ENCODE data around the gene TEKT2. TPM values are rescaled to one million over a fixed set of nuclear protein-coding genes. Genes with fewer than 3 reads are reported as not detected.

TEKT2 gene
- total RNA-seq, 2 donors from 2014 or later: 0.17 to 0.37 TPM

DNA sequence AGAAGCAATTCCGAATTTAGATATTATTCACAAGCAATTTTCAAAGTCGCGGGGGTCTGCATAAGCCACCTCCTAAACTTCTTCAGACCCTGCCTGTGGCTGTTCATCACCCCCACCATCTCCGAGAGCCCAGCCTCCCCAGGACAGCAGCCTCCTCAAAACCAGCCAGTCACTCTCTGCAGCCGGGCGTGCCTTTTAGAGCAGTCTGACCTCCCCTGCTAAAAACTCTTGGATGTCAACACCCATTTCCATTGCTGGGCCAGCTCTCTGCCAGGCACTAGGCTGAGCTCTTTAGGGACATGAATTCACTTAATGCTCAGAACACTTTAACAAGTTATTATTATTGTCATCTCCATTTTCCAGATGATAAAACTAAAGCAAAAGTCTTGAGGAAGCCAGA is 16.5 kb downstream of the TEKT2 start:
- DNase-seq: no peak
- Mint-ChIP-seq H3K27me3 (ENCODE audit: low read depth) (no peaks in the 10 kb centered on the region), H3K4me3 (no peak overlapping the region), H3K9me3 (no peaks in the 10 kb centered on the region), H3K36me3 (ENCODE audit: insufficient read depth in 2 of 2) (no peaks in the 10 kb centered on the region), H3K27ac (no peak overlapping the region), H3K4me1 (ENCODE audit: low read depth) (no peaks in the 10 kb centered on the region)
- ATAC-seq (replicated peaks in 1 of 2): no peak

DNA sequence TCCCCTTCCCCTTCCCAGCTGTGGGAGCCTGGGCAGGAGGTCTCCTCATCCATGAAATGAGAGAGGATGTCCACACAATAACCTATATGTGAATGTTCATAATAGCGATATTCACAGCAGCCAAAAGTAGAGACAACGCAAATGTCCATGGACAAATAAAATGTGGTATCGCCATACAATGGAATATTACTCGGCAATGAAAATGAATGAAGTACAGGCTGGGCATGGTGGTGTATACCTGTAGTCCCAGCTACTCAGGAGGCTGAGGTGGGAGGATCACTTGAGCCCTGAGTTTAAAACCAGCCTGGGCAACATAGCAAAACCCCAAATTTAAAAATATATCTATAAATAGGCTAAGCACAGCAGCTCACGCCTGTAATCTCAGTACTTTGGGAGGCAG is 17.7 kb downstream of the TEKT2 start:
- no peaks in the 10 kb centered on the region for H3K36me3 Mint-ChIP-seq (ENCODE audit: insufficient read depth in 2 of 2)
- H3K4me3 Mint-ChIP-seq: no peak overlapping the region
- H3K27me3 Mint-ChIP-seq (ENCODE audit: low read depth): no peaks in the 10 kb centered on the region
- H3K4me1 Mint-ChIP-seq (ENCODE audit: low read depth): no peaks in the 10 kb centered on the region
- ATAC-seq (replicated peaks in 1 of 2) (no peak), DNase-seq (no peak)
- no peaks in the 10 kb centered on the region for H3K9me3 Mint-ChIP-seq
- no peak overlapping the region for H3K27ac Mint-ChIP-seq

GRCh38 chr1:36106269-36106668 is 22.4 kb downstream of the TEKT2 start:
- Mint-ChIP-seq H3K27ac (no peak overlapping the region), H3K36me3 (ENCODE audit: insufficient read depth in 2 of 2) (no peaks in the 10 kb centered on the region), H3K4me1 (ENCODE audit: low read depth) (peaks cover 19% of the 10 kb centered on the region), H3K4me3 (no peak overlapping the region), H3K27me3 (ENCODE audit: low read depth) (no peaks in the 10 kb centered on the region), H3K9me3 (no peaks in the 10 kb centered on the region)
- DNase-seq: no peak
- no peak for ATAC-seq (replicated peaks in 1 of 2)

- Mint-ChIP-seq H3K36me3 (ENCODE audit: insufficient read depth in 2 of 2) (no peaks in the 10 kb centered on the region), H3K27me3 (ENCODE audit: low read depth) (no peaks in the 10 kb centered on the region)
These were observed 23.5 kb downstream of the TEKT2 start for GRCh38 chr1:36107394-36107793.

DNA sequence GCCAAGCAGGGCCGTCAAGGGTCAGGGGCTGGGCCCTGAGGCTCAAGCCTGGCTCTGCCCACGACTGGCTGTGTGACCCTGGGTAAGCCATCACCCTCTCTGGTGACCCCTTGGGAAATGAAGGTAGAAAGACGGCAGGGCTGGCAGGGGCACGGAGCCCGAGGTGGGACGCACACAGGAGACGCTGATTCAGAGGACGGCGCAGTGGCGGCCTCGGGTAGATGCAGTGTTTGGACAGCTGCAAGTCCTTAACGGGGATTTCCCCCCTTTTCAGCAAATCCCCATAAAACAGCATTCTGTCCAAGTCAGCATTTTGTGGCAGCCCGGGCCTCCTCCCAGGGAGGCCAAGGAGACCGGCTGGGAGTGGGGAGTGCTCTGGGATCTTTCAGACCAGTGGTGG is 24.4 kb downstream of the TEKT2 start:
- Mint-ChIP-seq H3K4me3 (no peak overlapping the region), H3K27me3 (ENCODE audit: low read depth) (no peaks in the 10 kb centered on the region), H3K27ac (peak overlapping the region; percentile 40), H3K4me1 (ENCODE audit: low read depth) (peaks cover 21% of the 10 kb centered on the region), H3K36me3 (ENCODE audit: insufficient read depth in 2 of 2) (no peaks in the 10 kb centered on the region), H3K9me3 (no peaks in the 10 kb centered on the region)
- DNase-seq (no peak), ATAC-seq (replicated peaks in 1 of 2) (no peak)

More at GRCh38 chr1:36107394-36107793, 23.5 kb downstream of the TEKT2 start:
- Mint-ChIP-seq H3K9me3 (no peaks in the 10 kb centered on the region), H3K4me1 (ENCODE audit: low read depth) (peaks cover 21% of the 10 kb centered on the region), H3K27ac (no peak overlapping the region), H3K4me3 (no peak overlapping the region)
- DNase-seq: no peak
- no peak for ATAC-seq (replicated peaks in 1 of 2)

- Mint-ChIP-seq H3K4me3 (peak overlapping the region; percentile 32 to 66), H3K27ac (peak overlapping the region; percentile 49), H3K4me1 (ENCODE audit: low read depth) (peaks cover 21% of the 10 kb centered on the region), H3K9me3 (no peaks in the 10 kb centered on the region), H3K36me3 (ENCODE audit: insufficient read depth in 2 of 2) (no peaks in the 10 kb centered on the region), H3K27me3 (ENCODE audit: low read depth) (no peaks in the 10 kb centered on the region)
- DNase-seq: peak; percentile 61 to 66
- peak; percentile 94 to 96 for ATAC-seq (replicated peaks in 1 of 2)
These were observed 25.3 kb downstream of the TEKT2 start for GRCh38 chr1:36109041-36109679.

GRCh38 chr1:36111151-36111550 is 27.3 kb downstream of the TEKT2 start:
- Mint-ChIP-seq H3K36me3 (ENCODE audit: insufficient read depth in 2 of 2) (no peaks in the 10 kb centered on the region), H3K4me3 (no peak overlapping the region), H3K27me3 (ENCODE audit: low read depth) (no peaks in the 10 kb centered on the region), H3K9me3 (no peaks in the 10 kb centered on the region), H3K27ac (peak overlapping the region; percentile 11), H3K4me1 (ENCODE audit: low read depth) (peaks cover 21% of the 10 kb centered on the region)
- ATAC-seq (replicated peaks in 1 of 2) (no peak), DNase-seq (no peak)

DNA sequence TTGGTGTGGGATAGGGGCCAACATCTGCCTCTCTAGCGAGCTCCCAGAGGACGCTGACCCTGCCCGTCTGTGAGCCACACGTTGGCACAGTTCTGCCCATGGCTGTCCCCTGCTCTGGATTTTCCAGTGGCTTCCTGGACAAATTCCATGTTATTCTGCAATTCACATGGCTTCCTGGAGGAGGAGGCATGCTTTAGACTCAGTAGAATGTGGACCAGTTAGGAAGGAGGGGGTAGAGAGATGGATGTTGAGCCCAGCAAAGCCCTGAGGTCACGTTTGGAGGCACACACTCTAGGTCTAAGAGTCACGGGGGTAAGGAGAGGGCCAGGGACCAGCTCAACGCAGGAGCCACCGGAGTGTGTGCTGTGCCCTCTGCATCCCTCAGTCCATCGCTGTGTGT is 28.9 kb downstream of the TEKT2 start:
- Mint-ChIP-seq H3K9me3 (no peaks in the 10 kb centered on the region), H3K36me3 (ENCODE audit: insufficient read depth in 2 of 2) (no peaks in the 10 kb centered on the region), H3K4me1 (ENCODE audit: low read depth) (peaks cover 21% of the 10 kb centered on the region), H3K27ac (no peak overlapping the region), H3K4me3 (no peak overlapping the region), H3K27me3 (ENCODE audit: low read depth) (no peaks in the 10 kb centered on the region)
- DNase-seq: no peak
- ATAC-seq (replicated peaks in 1 of 2): no peak

GRCh38 chr1:36114371-36114770 is 30.5 kb downstream of the TEKT2 start:
- Mint-ChIP-seq H3K27ac (no peak overlapping the region), H3K4me3 (no peak overlapping the region), H3K9me3 (no peaks in the 10 kb centered on the region), H3K4me1 (ENCODE audit: low read depth) (peaks cover 16% of the 10 kb centered on the region), H3K27me3 (ENCODE audit: low read depth) (no peaks in the 10 kb centered on the region), H3K36me3 (ENCODE audit: insufficient read depth in 2 of 2) (no peaks in the 10 kb centered on the region)
- no peak for DNase-seq
- no peak for ATAC-seq (replicated peaks in 1 of 2)

DNA sequence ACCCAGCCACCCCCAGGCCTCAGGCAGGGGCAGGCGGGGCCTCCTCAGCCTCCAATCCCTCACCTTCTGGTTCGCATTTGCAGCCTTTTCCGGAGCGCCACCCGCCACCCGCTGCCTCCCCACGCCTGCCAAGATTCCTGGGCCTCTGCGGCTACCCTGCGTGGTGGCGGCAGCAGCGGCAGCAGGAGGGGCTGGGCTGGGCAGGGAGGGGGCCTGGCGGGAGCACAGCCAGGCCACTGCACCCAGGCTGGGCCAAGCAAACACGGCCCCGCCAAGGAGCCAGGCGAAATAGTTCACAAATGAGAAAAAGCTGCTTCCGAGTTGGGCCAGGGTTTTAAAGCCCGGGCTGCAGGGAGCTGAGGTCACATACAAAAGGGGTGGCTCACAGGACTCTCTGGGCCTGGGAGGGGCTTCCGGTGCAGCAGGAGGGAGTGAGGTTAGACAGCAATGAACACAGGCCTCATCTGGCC is 31.3 kb downstream of the TEKT2 start:
- Mint-ChIP-seq H3K27ac (no peak overlapping the region), H3K36me3 (ENCODE audit: insufficient read depth in 2 of 2) (no peaks in the 10 kb centered on the region), H3K4me3 (no peak overlapping the region), H3K4me1 (ENCODE audit: low read depth) (peaks cover 10% of the 10 kb centered on the region), H3K27me3 (ENCODE audit: low read depth) (no peaks in the 10 kb centered on the region), H3K9me3 (no peaks in the 10 kb centered on the region)
- DNase-seq (no peak), ATAC-seq (replicated peaks in 1 of 2) (no peak)

- Mint-ChIP-seq H3K36me3 (ENCODE audit: insufficient read depth in 2 of 2) (no peaks in the 10 kb centered on the region), H3K27ac (no peak overlapping the region), H3K27me3 (ENCODE audit: low read depth) (no peaks in the 10 kb centered on the region), H3K9me3 (no peaks in the 10 kb centered on the region), H3K4me1 (ENCODE audit: low read depth) (peaks cover 5% of the 10 kb centered on the region), H3K4me3 (no peak overlapping the region)
- ATAC-seq (replicated peaks in 1 of 2) (no peak), DNase-seq (no peak)
These were observed 32.0 kb downstream of the TEKT2 start for GRCh38 chr1:36115931-36116330.

DNA sequence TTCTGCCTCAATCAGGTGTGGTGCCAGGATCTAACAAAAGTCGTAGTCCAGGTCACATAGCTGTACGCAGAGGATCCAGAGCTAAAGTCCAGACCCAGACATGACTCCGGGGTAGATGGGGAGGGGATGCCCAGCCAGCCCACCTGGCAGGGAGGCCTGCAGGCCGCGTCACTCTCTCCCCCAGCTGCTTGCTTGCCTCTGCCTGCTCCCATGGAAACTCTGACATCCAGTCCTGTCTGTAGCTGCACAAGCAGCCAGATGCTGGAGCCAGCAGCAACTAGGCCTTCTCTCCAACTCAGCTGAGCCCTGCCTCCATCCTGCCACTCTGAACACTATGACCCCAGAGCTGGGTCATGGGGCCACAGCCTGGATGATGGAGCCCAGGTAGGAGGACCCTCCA is 33.0 kb downstream of the TEKT2 start:
- Mint-ChIP-seq H3K4me1 (ENCODE audit: low read depth) (no peaks in the 10 kb centered on the region), H3K4me3 (no peak overlapping the region), H3K36me3 (ENCODE audit: insufficient read depth in 2 of 2) (no peaks in the 10 kb centered on the region), H3K27ac (no peak overlapping the region), H3K9me3 (no peaks in the 10 kb centered on the region), H3K27me3 (ENCODE audit: low read depth) (no peaks in the 10 kb centered on the region)
- no peak for DNase-seq
- no peak for ATAC-seq (replicated peaks in 1 of 2)

DNA sequence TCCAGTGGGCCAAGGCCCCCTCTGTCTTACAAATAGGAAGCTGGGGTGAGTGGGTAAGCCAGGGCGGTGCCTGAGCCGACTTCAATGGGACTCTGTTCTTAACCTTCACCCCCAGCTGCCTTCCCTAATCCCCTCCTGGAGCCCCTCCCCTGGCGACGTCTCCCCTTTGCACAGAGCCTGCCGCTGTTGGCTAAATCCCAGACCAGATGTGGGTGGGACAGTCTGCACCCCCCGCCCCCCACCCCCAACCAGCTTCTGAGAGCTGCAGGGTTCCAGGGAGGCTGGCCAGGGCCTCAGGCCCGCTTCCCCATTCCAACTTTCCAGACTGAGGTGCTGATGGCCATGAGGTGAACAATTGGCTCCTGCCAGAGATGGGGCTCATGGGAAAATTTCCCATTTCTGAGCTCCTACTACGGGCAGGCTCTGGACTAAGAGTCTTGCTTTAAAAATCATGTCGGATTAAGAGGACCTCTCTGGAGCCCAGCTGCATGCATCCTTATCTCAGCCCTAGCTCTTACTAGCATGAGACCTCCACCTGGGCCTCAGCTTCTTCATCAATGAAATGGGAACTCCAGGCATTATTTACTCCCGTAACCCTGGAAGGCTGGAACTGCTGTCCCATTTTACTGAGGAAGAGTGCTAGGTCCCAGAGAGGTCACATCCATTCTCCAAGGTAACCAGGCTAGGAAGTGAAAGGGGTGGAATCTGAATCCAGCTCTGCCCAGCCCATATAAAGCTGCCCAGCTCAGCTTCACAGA is 34.7 kb downstream of the TEKT2 start:
- H3K4me3 Mint-ChIP-seq: no peak overlapping the region
- H3K36me3 Mint-ChIP-seq (ENCODE audit: insufficient read depth in 2 of 2): no peaks in the 10 kb centered on the region
- no peak overlapping the region for H3K27ac Mint-ChIP-seq
- ATAC-seq (replicated peaks in 1 of 2) (no peak), DNase-seq (no peak)
- H3K27me3 Mint-ChIP-seq (ENCODE audit: low read depth): peaks cover 15% of the 10 kb centered on the region
- no peaks in the 10 kb centered on the region for H3K9me3 Mint-ChIP-seq
- peaks cover 11% of the 10 kb centered on the region for H3K4me1 Mint-ChIP-seq (ENCODE audit: low read depth)

GRCh38 chr1:36119456-36119855 is 35.6 kb downstream of the TEKT2 start:
- H3K27ac Mint-ChIP-seq: no peak overlapping the region
- H3K4me3 Mint-ChIP-seq: no peak overlapping the region
- DNase-seq (no peak), ATAC-seq (replicated peaks in 1 of 2) (no peak)
- peaks cover 22% of the 10 kb centered on the region for H3K27me3 Mint-ChIP-seq (ENCODE audit: low read depth)
- H3K4me1 Mint-ChIP-seq (ENCODE audit: low read depth): peaks cover 12% of the 10 kb centered on the region
- H3K9me3 Mint-ChIP-seq: no peaks in the 10 kb centered on the region
- no peaks in the 10 kb centered on the region for H3K36me3 Mint-ChIP-seq (ENCODE audit: insufficient read depth in 2 of 2)
